Trophoblast cell (in vitro differentiated cells and primary cell): ENCODE measurements around the gene HYCC1.
"Not testable (repeated sequence)": the region's sequence is repeated elsewhere in the genome, so short reads cannot be mapped to it uniquely, and the experiment has no call there.

Experiments used
- DNase-seq, 2 donors: peaks; one replicate each; pipeline ENCODE4 v3.0.0-alpha.2; 2016
- H2AFZ ChIP-seq: 2 replicates; pipeline ENCODE4 v1.6.1; 2013; ENCODE audit warnings: low read length, moderate library complexity, mild to moderate bottlenecking; ENCODE audit not compliant: insufficient read depth, poor library complexity
- H2AK5ac ChIP-seq: 2 replicates; pipeline ENCODE4 v1.6.1; 2013; ENCODE audit warnings: mild to moderate bottlenecking, low read length
- H2BK120ac ChIP-seq: 2 replicates; pipeline ENCODE4 v1.6.1; 2013; ENCODE audit warnings: low read length, mild to moderate bottlenecking, moderate library complexity; ENCODE audit not compliant: insufficient read depth, poor library complexity
- H2BK12ac ChIP-seq: 2 replicates; pipeline ENCODE4 v1.6.1; 2013; ENCODE audit warnings: mild to moderate bottlenecking, low read length, moderate library complexity
- H2BK5ac ChIP-seq: 2 replicates; pipeline ENCODE4 v1.6.1; 2013; ENCODE audit warnings: low read length, low read depth, moderate library complexity, mild to moderate bottlenecking; ENCODE audit not compliant: poor library complexity
- H3K14ac ChIP-seq: 2 replicates; pipeline ENCODE4 v1.6.1; 2013; ENCODE audit warnings: mild to moderate bottlenecking, low read length
- H3K18ac ChIP-seq: 2 replicates; pipeline ENCODE4 v1.6.1; 2013; ENCODE audit warnings: mild to moderate bottlenecking, low read length
- H3K23ac ChIP-seq: 2 replicates; pipeline ENCODE4 v1.6.1; 2013; ENCODE audit warnings: low read length
- H3K27ac ChIP-seq: 2 replicates; pipeline ENCODE4 v1.5.1; 2013; ENCODE audit warnings: low read depth, mild to moderate bottlenecking, inconsistent platforms, low read length, moderate library complexity
- H3K27me3 ChIP-seq: 2 replicates; pipeline ENCODE4 v1.6.1; 2013; ENCODE audit warnings: inconsistent platforms, mild to moderate bottlenecking, low read length, moderate library complexity; ENCODE audit not compliant: insufficient read depth
- H3K36me3 ChIP-seq, 2 experiments: 1 replicate in 1 of 2; 2 replicates in 1 of 2; pipeline ENCODE4 v1.6.1; 2013; ENCODE audit warnings: low read length in 2 of 2, mild to moderate bottlenecking in 2 of 2, moderate library complexity in 1 of 2; ENCODE audit not compliant: insufficient read depth in 2 of 2, control insufficient read depth in 1 of 2
- H3K4ac ChIP-seq: 2 replicates; pipeline ENCODE4 v1.6.1; 2013; ENCODE audit warnings: low read depth, mild to moderate bottlenecking, low read length, moderate library complexity
- H3K4me1 ChIP-seq, 2 experiments: 1 replicate in 1 of 2; 2 replicates in 1 of 2; pipeline ENCODE4 v1.6.1; 2013; ENCODE audit warnings: low read length in 2 of 2, mild to moderate bottlenecking in 2 of 2, moderate library complexity in 1 of 2; ENCODE audit not compliant: insufficient read depth in 2 of 2, control insufficient read depth in 1 of 2
- H3K4me2 ChIP-seq: 2 replicates; pipeline ENCODE4 v1.6.1; 2013; ENCODE audit warnings: inconsistent platforms, mild to moderate bottlenecking, low read length, moderate library complexity
- H3K4me3 ChIP-seq: 2 replicates; pipeline ENCODE4 v1.5.1; 2013; ENCODE audit warnings: mild to moderate bottlenecking, low read depth, low read length, inconsistent platforms
- H3K79me1 ChIP-seq: one replicate; pipeline ENCODE4 v1.6.1; 2013; ENCODE audit warnings: low read length
- H3K79me2 ChIP-seq: 2 replicates; pipeline ENCODE4 v1.6.1; 2013; ENCODE audit warnings: low read length, mild to moderate bottlenecking; ENCODE audit not compliant: control insufficient read depth, insufficient read depth, poor library complexity
- H3K9ac ChIP-seq: 2 replicates; pipeline ENCODE4 v1.6.1; 2013; ENCODE audit warnings: mild to moderate bottlenecking, low read length
- H3K9me3 ChIP-seq: 2 replicates; pipeline ENCODE4 v1.6.1; 2013; ENCODE audit warnings: low read depth, mild to moderate bottlenecking, control low read depth, inconsistent platforms, low read length; ENCODE audit not compliant: insufficient read depth
- H4K12ac ChIP-seq: 2 replicates; pipeline ENCODE4 v1.6.1; 2013; ENCODE audit warnings: low read depth, mild to moderate bottlenecking, low read length, moderate library complexity
- H4K8ac ChIP-seq: 2 replicates; pipeline ENCODE4 v1.6.1; 2013; ENCODE audit warnings: low read depth, mild to moderate bottlenecking, low read length, moderate library complexity
- H4K91ac ChIP-seq: one replicate; pipeline ENCODE4 v1.6.1; 2013; ENCODE audit warnings: low read depth, mild to moderate bottlenecking, low read length, moderate library complexity
- WGBS: extraction: QIAGEN DNeasy Blood & Tissue Kit; methylation state at CpG from one replicate; pipeline ENCODE4 v1.1.7; 2013; ENCODE audit warnings: missing lambda C conversion rate; ENCODE audit not compliant: insufficient read length, insufficient coverage; ENCODE audit errors: extremely low coverage; 5-methylcytosine and 5-hydroxymethylcytosine counted together

HYCC1 gene

GRCh38 chr7:22974636-22975035 is 39.3 kb downstream of the HYCC1 start:
- not testable (repeated sequence) for H3K4me2 ChIP-seq, H4K12ac ChIP-seq, H3K14ac ChIP-seq, H3K4me3 ChIP-seq, H3K27ac ChIP-seq, H3K9ac ChIP-seq, H3K79me1 ChIP-seq, H3K9me3 ChIP-seq, H3K23ac ChIP-seq, H2BK5ac ChIP-seq, H3K27me3 ChIP-seq, H3K79me2 ChIP-seq, DNase-seq, H2AK5ac ChIP-seq, H2AFZ ChIP-seq, H2BK120ac ChIP-seq, H2BK12ac ChIP-seq, H4K8ac ChIP-seq, H3K36me3 ChIP-seq, H3K18ac ChIP-seq, H4K91ac ChIP-seq, H3K4ac ChIP-seq, H3K4me1 ChIP-seq
- WGBS: no CpG with 5 or more reads among the region's 3 CpGs

- Histone ChIP-seq H4K8ac (no peak overlapping the region), H3K79me1 (no peaks in the 10 kb centered on the region), H3K9ac (no peak overlapping the region), H3K27ac (no peak overlapping the region), H3K4ac (no peak overlapping the region), H3K27me3 (no peaks in the 10 kb centered on the region), H2BK12ac (no peak overlapping the region), H4K91ac (no peak overlapping the region), H3K79me2 (no peaks in the 10 kb centered on the region), H3K4me1 (no peaks in the 10 kb centered on the region), H3K14ac (no peak overlapping the region), H3K9me3 (no peaks in the 10 kb centered on the region), H2AFZ (no peak overlapping the region), H2AK5ac (no peak overlapping the region), H3K36me3 (peaks cover 0 to 8% of the 10 kb centered on the region in 2 experiments), H2BK120ac (no peak overlapping the region), H3K4me2 (no peak overlapping the region), H3K18ac (no peak overlapping the region), H4K12ac (no peak overlapping the region), H3K23ac (no peak overlapping the region), H3K4me3 (no peak overlapping the region), H2BK5ac (no peak overlapping the region)
- no CpG with 5 or more reads among the region's 2 CpGs for WGBS
- no peak for DNase-seq
Observed at GRCh38 chr7:22972207-22972606, 41.7 kb downstream of the HYCC1 start.

DNA sequence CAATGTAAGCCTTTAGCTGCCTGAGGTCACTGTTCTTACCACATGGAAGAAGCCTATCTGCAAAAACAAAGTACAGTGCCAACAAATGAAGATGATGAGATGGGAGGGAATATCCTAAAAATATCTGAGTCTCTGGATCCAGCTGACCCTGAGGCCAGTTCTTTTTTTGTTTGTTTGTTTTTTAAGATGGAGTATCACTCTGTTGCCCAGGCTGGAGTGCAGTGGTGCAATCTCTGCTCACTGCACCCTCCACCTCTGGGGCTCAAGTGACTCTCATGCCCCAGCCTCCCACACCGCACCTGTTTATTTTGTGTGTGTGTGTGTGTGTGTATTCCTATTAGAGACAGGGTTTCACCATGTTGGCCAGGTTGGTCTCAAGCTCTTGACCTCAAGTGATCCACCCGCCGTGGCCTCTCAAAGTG is 44.9 kb downstream of the HYCC1 start:
- Histone ChIP-seq H3K4me3 (no peak overlapping the region), H3K9me3 (no peaks in the 10 kb centered on the region), H3K23ac (no peak overlapping the region), H3K4me1 (no peaks in the 10 kb centered on the region), H3K4me2 (no peak overlapping the region), H4K8ac (no peak overlapping the region), H2AFZ (no peak overlapping the region), H3K9ac (no peak overlapping the region), H4K12ac (no peak overlapping the region), H3K27me3 (no peaks in the 10 kb centered on the region), H2AK5ac (no peak overlapping the region), H3K4ac (no peak overlapping the region), H4K91ac (no peak overlapping the region), H3K79me1 (no peaks in the 10 kb centered on the region), H3K18ac (no peak overlapping the region), H2BK12ac (no peak overlapping the region), H3K27ac (no peak overlapping the region), H3K79me2 (no peaks in the 10 kb centered on the region), H2BK5ac (no peak overlapping the region), H3K14ac (no peak overlapping the region), H3K36me3 (peaks cover 0 to 6% of the 10 kb centered on the region in 2 experiments), H2BK120ac (no peak overlapping the region)
- DNase-seq: no peak
- WGBS: no CpG with 5 or more reads among the region's 3 CpGs
